HG03565 (cell line): ENCODE data around the gene CCDC34.
"Not testable (repeated sequence)": the region's sequence is repeated elsewhere in the genome, so short reads cannot be mapped to it uniquely, and the experiment has no call there.

Source experiments
- ATAC-seq: cut with Tn5 transposase; IDR thresholded peaks from one replicate; pipeline ENCODE4 v1.9.1; 2021; ENCODE audit warnings: mild to moderate bottlenecking, moderate library complexity; ENCODE audit not compliant: unreplicated experiment

The CCDC34 gene

GRCh38 chr11:27329867-27330632 is 33.0 kb downstream of the CCDC34 start:
- ATAC-seq = no peak

DNA sequence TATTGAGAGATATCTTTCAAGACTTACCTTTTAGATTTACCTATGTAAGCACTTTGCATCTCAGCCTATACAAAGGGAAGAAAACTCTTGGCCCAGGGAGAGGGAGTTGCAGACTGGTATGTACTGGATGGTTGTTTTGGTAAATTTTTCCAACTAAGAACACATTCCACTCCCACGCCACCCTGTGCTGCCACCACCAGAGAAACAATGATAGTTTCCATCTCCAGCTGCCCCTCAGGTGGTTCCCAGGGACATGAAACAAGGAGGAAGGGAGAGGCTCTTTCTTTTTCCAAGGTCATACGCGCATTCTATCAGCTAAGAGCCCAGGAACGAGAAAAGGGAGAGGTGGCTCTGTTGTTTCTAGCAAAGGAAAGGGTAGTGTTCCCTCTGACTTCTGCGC is 34.4 kb downstream of the CCDC34 start:
- ATAC-seq = no peak

DNA sequence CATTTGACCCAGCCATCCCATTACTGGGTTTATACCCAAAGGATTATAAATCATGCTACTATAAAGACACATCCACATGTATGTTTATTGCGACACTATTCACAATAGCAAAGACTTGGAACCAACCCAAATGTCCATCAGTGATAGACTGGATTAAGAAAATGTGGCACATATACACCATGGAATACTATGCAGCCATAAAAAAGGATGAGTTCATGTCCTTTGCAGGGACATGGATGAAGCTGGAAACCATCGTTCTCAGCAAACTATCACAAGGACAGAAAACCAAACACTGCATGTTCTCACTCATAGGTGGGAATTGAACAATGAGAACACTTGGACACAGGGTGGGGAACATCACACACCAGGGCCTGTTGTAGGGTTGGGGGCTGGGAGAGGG is 36.0 kb downstream of the CCDC34 start:
- ATAC-seq = not testable (repeated sequence)

DNA sequence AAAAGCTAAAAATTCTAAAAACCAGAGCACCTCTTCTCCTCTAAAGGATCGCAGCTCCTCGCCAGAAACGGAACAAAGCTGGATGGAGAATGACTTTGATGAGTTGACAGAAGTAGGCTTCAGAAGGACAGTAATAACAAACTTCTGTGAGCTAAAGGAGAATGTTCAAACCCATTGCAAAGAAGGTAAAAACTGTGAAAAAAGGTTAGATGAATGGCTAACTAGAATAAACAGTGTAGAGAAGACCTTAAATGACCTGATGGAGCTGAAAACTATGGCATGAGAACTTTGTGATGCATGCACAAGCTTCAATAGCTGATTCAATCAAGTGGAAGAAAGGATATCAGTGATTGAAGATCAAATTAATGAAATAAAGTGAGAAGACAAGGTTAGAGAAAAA is 40.8 kb downstream of the CCDC34 start:
- ATAC-seq = not testable (repeated sequence)

- not testable (repeated sequence) for ATAC-seq
These were observed 41.7 kb downstream of the CCDC34 start for GRCh38 chr11:27321340-27321739.

- peak; percentile 100 for ATAC-seq
These were observed 43.9 kb downstream of the CCDC34 start for GRCh38 chr11:27319072-27319471.

GRCh38 chr11:27317751-27318150 is 45.3 kb downstream of the CCDC34 start:
- ATAC-seq = no peak

- ATAC-seq = no peak
These were observed 47.2 kb downstream of the CCDC34 start for GRCh38 chr11:27315836-27316235.

DNA sequence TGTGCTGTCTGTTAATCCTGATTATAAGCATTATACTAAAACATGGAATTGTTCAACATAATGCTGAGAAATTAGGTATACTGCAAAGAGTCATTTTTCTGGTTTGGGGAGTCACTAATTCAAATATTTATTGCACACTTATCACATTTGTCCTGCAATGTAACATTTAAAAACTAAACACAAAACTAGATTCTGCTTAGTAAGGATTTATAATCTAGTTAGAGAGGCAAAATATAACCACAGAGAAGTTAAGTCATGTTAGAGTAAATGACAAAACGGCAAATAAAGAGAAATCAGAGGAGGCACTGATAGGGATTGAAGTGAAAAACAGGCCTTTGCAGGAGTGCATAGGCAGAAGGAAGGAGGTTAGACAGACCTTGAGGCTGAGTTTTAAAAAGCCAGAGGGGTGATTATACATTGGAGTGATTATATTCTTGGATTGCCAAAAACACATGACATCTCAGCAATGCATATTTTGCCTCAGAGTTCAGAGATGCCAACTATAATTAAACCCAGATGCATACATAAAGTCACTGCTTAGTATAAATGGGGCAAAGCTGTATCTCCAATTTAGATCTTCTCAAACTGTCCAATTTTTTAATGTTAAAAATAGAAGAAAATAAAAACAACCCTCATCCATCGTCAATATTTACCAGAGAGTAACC is 49.7 kb downstream of the CCDC34 start:
- no peak for ATAC-seq

DNA sequence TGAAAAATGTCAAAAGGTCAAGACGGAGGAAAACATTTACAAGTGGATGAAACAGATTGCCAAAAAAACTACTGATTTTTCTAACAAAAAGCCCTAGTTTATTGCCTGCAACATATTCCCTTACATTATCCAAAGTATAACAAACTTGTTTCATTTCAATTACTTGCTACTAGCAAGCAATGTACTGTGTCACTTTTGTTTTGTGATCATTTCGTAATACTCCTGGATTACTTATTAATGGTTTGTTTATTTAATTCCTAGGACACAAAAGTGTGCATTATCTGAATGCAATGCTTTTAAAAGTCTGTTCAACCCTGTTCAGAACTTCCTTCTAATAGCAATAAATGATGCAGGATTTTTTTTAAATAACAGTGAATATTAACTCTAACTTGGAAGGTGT is 50.9 kb downstream of the CCDC34 start:
- no peak for ATAC-seq

GRCh38 chr11:27310707-27311106 is 52.3 kb downstream of the CCDC34 start:
- ATAC-seq = no peak

DNA sequence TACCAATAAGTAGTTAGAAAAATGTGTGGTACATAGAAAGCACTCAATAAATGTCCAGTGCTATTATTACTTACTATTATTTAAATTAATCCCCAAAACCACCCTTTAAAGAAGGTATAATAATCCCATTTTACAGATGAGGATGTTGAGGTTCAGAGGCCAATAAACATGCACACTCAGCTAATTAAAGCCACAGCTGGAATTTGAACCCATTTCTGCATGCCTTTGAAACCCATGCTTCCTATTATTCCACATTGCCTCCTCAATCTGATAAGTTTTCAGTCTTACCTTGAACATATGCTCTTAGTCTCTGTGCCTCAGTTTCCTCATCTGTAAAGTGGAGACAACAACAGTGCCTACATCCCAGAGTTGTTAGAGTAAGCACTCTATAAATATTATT is 52.8 kb downstream of the CCDC34 start:
- no peak for ATAC-seq

DNA sequence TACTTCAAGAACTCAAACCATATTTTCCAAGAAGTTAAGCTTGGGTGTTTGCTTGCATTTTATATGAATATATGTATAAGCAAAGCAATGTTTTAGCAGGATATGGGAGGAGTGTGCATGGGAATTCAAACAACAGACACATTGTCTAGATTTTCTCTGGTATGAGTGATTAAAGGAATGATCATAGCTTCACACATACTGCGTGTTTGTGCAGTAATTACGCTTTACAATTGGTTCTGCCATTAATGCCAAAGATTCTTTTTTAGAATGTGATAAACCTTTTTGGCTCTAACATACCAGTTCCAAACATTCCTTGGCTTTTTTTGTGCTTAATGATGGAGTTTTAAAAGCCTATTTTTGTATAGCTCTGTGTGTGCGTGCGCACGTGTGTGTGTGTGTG is 54.0 kb downstream of the CCDC34 start:
- ATAC-seq = no peak

GRCh38 chr11:27307232-27307631 is 55.8 kb downstream of the CCDC34 start:
- ATAC-seq = no peak

- no peak for ATAC-seq
These were observed 57.3 kb downstream of the CCDC34 start for GRCh38 chr11:27305751-27306150.

DNA sequence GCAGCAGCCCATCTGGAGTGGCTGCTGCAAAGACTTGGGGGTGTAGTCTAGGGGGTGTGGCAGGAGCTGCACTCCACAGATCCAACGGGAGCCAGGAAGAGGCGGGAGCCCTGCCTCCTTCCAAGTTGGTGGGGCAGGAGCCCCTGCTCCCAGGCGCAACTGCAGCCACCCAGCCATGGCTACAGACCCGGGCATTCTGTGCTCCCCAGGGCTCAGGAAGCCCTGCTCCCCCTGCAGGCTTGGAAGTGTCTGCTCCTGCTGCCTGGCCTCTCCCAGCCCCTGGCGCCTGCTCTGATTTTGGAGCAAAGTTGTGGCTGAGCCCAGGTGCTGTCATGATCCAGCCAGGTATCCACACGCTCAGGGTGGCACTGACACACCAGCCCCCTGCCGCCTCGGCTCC is 58.5 kb downstream of the CCDC34 start:
- ATAC-seq = no peak

DNA sequence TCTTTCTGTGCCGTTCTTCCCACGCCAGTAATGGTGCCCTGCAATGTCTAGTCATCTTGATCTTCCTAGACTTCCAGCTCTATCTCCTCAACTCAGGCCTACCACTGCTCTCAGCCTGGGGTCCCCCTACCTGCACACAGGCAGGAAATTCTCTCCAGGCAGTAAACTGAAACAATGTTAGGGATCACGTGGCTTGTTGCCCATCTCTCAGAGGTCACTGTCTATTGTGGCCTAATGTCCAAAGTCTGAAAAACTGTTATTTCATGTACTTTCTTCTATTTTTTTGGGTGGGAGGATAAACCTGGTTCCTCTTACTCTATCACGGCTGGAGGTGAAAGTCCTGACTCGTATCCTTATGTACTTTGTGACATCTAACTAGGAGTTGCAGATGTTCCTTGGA is 59.1 kb downstream of the CCDC34 start:
- no peak for ATAC-seq

- no peak for ATAC-seq
These were observed 62.0 kb downstream of the CCDC34 start for GRCh38 chr11:27300974-27301373.

DNA sequence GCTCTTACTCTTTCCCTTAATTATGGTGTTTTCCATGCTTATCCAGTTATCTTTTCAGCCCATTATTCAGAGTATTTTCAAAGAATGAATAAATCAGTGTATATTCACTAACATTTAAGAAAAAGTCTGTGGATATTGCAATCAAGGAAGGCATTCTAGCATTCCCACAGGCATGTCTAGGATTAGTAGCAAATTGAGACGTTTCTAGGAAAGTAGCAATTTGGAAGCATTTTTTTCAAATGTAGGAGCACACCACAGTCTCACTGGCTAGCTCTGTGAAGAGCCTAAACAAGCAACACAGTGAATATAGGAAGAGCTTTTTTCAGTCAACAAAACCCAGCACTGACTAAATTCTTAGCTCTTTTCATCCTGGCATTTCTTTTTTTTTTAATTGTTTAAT is 65.4 kb downstream of the CCDC34 start:
- ATAC-seq = no peak

DNA sequence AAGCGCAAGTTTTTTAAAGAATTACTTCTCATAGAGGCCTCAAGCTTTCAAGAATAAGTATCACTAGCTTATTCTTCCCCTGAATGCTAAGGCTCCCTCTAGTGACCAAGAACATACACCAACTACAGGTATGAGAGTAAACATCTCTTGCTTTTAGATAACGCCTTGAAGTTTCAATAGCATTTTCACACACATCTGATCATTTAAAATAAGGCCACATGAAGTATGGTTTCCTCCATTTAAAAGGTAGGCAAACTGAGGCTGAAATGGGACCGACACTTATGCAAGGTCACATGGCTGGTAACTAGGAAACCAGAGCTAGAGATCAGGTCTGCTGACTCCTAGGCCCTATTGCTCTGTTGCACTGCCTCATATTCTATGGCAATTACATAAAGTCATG is 66.5 kb downstream of the CCDC34 start:
- peak; percentile 89 for ATAC-seq

DNA sequence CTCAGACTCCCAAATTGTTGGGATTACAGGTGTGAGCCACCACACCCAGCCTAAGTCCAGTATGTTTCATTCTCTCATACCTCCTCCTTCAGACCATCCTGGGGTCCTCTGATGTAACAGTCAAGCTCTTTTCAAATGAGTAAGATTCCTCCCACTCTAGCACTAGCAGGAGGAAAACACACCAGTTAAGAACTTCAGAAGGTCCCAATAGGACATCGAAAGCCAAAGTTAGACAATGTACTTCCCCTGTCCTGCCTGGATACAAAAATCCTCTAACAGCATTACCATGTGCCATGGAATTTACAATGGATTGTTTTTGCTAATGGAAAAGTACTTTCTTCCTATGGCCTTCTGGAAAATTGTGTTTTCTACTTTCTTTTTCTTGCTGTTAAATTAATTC is 67.1 kb downstream of the CCDC34 start:
- no peak for ATAC-seq

DNA sequence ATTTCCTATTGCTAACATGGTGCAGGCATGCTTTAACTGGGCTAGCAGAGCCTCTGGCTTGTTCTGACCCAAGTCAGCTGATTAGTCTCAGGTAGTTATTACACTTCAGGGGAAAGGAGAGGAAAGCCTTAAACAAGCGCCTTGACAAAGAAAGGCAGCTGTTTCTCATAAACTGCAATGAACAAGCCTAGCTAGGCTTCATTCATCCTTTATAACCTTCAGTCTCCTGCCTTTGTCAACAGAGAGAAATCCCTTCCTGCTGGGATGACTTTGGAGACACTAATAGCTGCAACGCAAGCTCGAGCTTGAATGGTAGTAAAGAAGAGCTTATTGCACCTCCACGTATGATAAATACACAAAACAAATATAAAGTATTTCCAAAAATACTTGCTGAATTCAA is 68.4 kb downstream of the CCDC34 start:
- ATAC-seq = no peak
